Nephron (organoid): ENCODE results near the gene ADAMTSL3.
A peak's percentile ranks its signal among the peaks of the same experiment; 100 is the strongest.

ENCODE experiments used
- H3K27ac Mint-ChIP-seq, 3 experiments: 2 replicates each; pipeline ENCODE4 v1.8.0; 2020; ENCODE audit warnings: mixed read lengths in 3 of 3, mild to moderate bottlenecking in 2 of 3, moderate library complexity in 1 of 3
- H3K27me3 Mint-ChIP-seq: 2 replicates; pipeline ENCODE4 v1.8.0; 2021; ENCODE audit warnings: low read depth, mild to moderate bottlenecking, moderate library complexity, mixed read lengths
- H3K36me3 Mint-ChIP-seq: 2 replicates; pipeline ENCODE4 v1.8.0; 2020; ENCODE audit warnings: low read depth, mixed read lengths
- H3K4me1 Mint-ChIP-seq: 2 replicates; pipeline ENCODE4 v1.8.0; 2020; ENCODE audit warnings: mixed read lengths
- H3K4me3 Mint-ChIP-seq, 3 experiments: 2 replicates each; pipeline ENCODE4 v1.8.0; 2020; ENCODE audit warnings: mild to moderate bottlenecking in 3 of 3, mixed read lengths in 3 of 3, moderate library complexity in 2 of 3
- H3K9me3 Mint-ChIP-seq: 2 replicates; pipeline ENCODE4 v1.8.0; 2020; ENCODE audit warnings: mixed read lengths
- TF ChIP-seq, protein P1 (sequence below), 3 experiments: fragments of 200-600 bp; sonication (generic); IDR thresholded peaks; one replicate each; pipeline ENCODE4 v1.5.0; 2021; ENCODE audit warnings: antibody characterized with exemption in 3 of 3; ENCODE audit not compliant: unreplicated experiment in 3 of 3

The ADAMTSL3 gene

DNA sequence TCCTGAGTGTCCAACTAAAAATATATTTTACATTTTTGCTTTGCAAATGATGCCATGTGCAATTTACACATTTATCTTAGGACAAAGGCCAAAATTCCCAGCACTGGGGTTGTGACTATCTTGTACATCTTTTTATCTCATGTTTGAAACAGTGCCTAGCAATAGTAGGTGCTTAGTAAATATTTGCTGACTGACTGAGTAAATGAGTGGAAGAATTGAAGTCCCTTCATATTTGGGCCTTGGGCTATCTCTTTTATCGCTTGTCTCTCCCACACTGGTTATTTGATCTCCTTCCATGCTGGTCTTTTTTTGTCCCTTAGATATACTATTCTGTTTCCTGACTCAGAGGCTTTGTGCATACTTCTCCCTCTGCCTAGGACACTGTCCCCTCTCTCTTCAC lies 368.6 kb downstream of the ADAMTSL3 start:
- Mint-ChIP-seq H3K4me1 (no peaks in the 10 kb centered on the region), H3K9me3 (no peaks in the 10 kb centered on the region), H3K36me3 (no peaks in the 10 kb centered on the region), H3K27me3 (no peaks in the 10 kb centered on the region), H3K4me3 (no peak overlapping the region), H3K27ac (no peak overlapping the region)
- TF ChIP-seq, protein P1, sequence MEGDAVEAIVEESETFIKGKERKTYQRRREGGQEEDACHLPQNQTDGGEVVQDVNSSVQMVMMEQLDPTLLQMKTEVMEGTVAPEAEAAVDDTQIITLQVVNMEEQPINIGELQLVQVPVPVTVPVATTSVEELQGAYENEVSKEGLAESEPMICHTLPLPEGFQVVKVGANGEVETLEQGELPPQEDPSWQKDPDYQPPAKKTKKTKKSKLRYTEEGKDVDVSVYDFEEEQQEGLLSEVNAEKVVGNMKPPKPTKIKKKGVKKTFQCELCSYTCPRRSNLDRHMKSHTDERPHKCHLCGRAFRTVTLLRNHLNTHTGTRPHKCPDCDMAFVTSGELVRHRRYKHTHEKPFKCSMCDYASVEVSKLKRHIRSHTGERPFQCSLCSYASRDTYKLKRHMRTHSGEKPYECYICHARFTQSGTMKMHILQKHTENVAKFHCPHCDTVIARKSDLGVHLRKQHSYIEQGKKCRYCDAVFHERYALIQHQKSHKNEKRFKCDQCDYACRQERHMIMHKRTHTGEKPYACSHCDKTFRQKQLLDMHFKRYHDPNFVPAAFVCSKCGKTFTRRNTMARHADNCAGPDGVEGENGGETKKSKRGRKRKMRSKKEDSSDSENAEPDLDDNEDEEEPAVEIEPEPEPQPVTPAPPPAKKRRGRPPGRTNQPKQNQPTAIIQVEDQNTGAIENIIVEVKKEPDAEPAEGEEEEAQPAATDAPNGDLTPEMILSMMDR (IDR thresholded peaks at IDR 0.05; ENCODE audit: unreplicated experiment in 3 of 3), result no peak

DNA sequence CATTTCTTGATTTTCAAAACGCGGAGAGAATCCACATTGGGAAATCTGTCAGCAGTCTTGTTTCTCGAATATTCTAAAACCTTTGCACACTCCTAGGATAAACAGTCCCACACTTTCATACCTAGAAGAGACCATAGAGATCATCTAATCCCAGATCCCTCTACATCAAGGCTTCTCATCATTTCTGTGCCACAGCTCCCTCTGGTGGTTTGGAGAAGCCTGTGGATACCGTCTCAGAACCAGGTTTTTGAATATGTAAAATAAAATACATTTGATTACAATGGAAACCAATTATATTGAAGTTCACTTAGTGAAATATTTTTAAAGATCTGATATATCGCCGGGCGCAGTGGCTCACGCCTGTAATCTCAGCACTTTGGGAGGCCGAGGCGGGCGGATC lies 369.7 kb downstream of the ADAMTSL3 start:
- Mint-ChIP-seq H3K36me3 (no peaks in the 10 kb centered on the region), H3K27me3 (no peaks in the 10 kb centered on the region), H3K9me3 (peaks cover 6% of the 10 kb centered on the region), H3K4me1 (no peaks in the 10 kb centered on the region), H3K4me3 (no peak overlapping the region), H3K27ac (no peak overlapping the region)
- TF ChIP-seq, protein P1 (IDR thresholded peaks at IDR 0.05; ENCODE audit: unreplicated experiment in 3 of 3), result peak; percentile 24 to 43 (median 33)

DNA sequence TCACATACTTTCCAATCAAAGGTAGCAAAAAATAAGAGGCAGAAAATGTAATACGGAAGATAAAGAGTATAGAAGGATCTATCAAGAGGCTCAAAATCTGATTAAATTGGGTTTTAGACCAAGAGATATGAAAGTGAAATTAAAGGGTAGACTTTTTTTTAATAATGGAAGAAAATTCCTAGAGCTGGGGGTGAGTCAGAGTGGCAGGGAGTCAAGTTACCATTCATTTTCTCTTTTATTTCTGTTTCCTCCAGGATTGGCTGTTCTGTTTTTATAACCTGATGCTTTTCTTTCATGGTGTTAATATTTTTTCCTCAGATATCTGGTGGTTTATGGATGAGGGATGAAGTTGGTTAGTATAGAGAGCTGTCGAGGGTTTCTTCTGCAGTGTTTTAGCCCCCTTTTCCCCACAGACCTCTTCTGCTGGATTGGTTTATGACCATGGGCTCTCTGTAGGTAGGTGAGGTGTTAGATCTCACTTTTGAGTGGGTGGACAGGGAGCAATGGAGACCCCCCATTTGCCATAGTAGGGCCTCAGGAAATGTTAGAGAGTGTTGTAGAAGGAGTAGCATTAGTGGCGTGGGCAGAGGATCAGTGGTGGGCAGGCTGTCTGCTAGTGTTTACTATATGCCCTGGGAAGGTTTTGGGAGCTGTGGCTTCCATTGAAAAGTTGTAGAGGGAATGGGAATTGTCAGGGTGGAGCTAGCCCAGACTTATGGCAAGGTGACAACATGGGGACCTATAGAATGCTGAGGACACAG lies 380.1 kb downstream of the ADAMTSL3 start:
- peaks cover 5% of the 10 kb centered on the region for H3K4me1 Mint-ChIP-seq
- H3K9me3 Mint-ChIP-seq, result peaks cover 4% of the 10 kb centered on the region
- H3K27me3 Mint-ChIP-seq, result peaks cover 18% of the 10 kb centered on the region
- no peaks in the 10 kb centered on the region for H3K36me3 Mint-ChIP-seq
- no peak overlapping the region for H3K27ac Mint-ChIP-seq
- no peak overlapping the region for H3K4me3 Mint-ChIP-seq
- TF ChIP-seq, protein P1 (IDR thresholded peaks at IDR 0.05; ENCODE audit: unreplicated experiment in 3 of 3), result no peak

DNA sequence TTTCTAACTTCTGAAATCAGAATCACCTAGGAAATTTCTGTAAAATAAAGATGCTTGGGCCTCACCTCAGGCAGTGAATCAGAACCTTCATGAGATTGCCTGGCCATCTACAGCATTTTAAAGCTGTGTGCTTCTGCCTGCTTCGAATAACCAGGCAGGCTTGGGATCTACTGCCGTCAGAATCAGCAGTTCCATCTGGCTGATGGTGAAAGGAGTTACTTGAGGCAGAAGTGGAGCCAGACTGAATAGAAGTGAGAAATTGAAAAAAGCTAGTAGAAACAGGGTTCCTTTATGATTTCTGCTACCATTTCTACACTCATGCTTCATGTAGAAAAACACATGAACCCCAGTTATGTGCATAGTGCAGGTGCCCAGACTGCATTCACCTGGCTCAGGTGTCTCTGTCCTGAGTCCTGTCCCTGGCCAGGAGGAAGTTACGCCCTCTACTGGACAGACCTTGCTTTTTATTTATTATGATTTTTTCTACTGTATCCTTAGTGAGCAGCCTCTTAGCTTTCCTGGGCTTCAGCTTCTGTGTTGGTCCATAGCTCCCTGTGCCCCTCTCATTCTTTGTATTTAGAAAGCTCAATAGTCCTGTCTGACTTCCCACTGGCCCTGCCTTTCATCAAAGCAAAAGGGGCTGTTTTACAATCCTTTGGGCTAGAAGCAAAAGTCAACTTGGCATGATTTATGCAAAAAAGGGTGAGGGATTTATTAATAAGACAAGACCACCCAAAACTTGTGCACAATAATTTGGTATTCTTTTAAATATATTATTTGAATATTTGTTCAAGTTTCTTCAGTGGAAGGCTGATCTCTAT lies 380.9 kb downstream of the ADAMTSL3 start:
- H3K27ac Mint-ChIP-seq, result no peak overlapping the region
- H3K9me3 Mint-ChIP-seq, result no peaks in the 10 kb centered on the region
- H3K4me1 Mint-ChIP-seq, result peaks cover 5% of the 10 kb centered on the region
- peaks cover 18% of the 10 kb centered on the region for H3K27me3 Mint-ChIP-seq
- no peak overlapping the region for H3K4me3 Mint-ChIP-seq
- H3K36me3 Mint-ChIP-seq, result no peaks in the 10 kb centered on the region
- TF ChIP-seq, protein P1 (IDR thresholded peaks at IDR 0.05; ENCODE audit: unreplicated experiment in 3 of 3), result no peak

DNA sequence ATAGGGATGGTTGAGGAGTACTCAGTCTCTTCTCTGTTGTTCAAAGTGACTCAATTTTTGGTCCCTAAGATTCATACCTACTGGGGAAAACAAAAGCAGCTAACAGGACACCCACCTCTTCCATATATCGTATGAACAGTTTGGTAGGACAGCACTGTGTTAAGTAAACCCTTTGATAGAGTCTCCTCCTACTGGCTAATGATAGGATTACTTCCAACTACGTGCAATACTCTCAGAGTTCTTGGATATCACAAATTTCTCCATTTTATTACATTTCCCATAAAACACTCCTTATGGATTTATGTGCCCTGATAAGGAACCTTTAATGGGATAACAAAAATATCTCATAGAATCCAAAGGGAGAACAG lies 381.5 kb downstream of the ADAMTSL3 start:
- TF ChIP-seq, protein P1 (IDR thresholded peaks at IDR 0.05; ENCODE audit: unreplicated experiment in 3 of 3), result peak; percentile 53 to 67 (median 61)
- Mint-ChIP-seq H3K27ac (no peak overlapping the region), H3K27me3 (peaks cover 20% of the 10 kb centered on the region), H3K4me1 (peaks cover 5% of the 10 kb centered on the region), H3K9me3 (no peaks in the 10 kb centered on the region), H3K4me3 (no peak overlapping the region), H3K36me3 (no peaks in the 10 kb centered on the region)
